Measurements from ENCODE around the gene PLB1.

Gene PLB1

GRCh38 chr2:28453396-28453795 is 42.5 kb upstream of the PLB1 start:
- TF ChIP-seq CTCF (IDR thresholded peaks at IDR 0.05; ENCODE audit: low read depth, low read length) (no peak), MAX (IDR thresholded peaks at IDR 0.05; ENCODE audit: low read depth, low read length) (no peak), MYC (IDR thresholded peaks at IDR 0.05; ENCODE audit: low read depth, low read length) (no peak), POLR2A (IDR thresholded peaks at IDR 0.05; ENCODE audit: extremely low read depth, insufficient read length) (no peak)
- DNase-seq (ENCODE audit: low read depth): no peak
- H3K4me3 ChIP-seq (ENCODE audit: low read depth, low read length): no peak overlapping the region

- TF ChIP-seq MAX (IDR thresholded peaks at IDR 0.05; ENCODE audit: low read depth, low read length): no peak
- no peak for TF ChIP-seq MYC (IDR thresholded peaks at IDR 0.05; ENCODE audit: low read depth, low read length)
- TF ChIP-seq POLR2A (IDR thresholded peaks at IDR 0.05; ENCODE audit: extremely low read depth, insufficient read length): no peak
- no peak for TF ChIP-seq CTCF (IDR thresholded peaks at IDR 0.05; ENCODE audit: low read depth, low read length)
- no peak overlapping the region for H3K4me3 ChIP-seq (ENCODE audit: low read depth, low read length)
These were observed 41.6 kb upstream of the PLB1 start for GRCh38 chr2:28454016-28454930.

GRCh38 chr2:28457237-28457636 is 38.6 kb upstream of the PLB1 start:
- TF ChIP-seq CTCF (IDR thresholded peaks at IDR 0.05; ENCODE audit: low read depth, low read length): no peak
- no peak for TF ChIP-seq MYC (IDR thresholded peaks at IDR 0.05; ENCODE audit: low read depth, low read length)
- no peak for DNase-seq (ENCODE audit: low read depth)
- H3K4me3 ChIP-seq (ENCODE audit: low read depth, low read length): no peak overlapping the region

More at GRCh38 chr2:28454016-28454930, 41.6 kb upstream of the PLB1 start:
- DNase-seq (ENCODE audit: low read depth): no peak

DNA sequence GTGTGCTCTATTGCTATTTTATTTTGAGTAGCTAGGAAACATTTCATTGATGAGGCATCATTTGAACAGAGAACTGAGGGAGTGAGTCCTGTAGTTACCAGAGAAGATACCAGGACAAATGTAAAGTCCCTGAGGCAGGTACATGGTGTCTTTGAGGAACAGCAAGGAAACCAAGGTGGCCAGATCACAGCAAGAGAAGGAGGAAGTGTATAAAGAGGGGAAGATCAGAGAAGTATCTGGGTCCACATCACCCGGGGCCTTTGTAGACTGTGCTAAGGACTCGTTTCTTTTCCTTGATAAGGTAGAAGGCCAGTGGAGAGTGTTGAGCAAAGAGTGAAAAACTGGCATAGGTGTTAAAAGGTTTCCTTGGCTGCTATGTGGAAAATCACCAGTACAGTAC is 34.8 kb upstream of the PLB1 start:
- no peak overlapping the region for H3K4me3 ChIP-seq (ENCODE audit: low read depth, low read length)
- TF ChIP-seq CTCF (IDR thresholded peaks at IDR 0.05; ENCODE audit: low read depth, low read length) (no peak), MAX (IDR thresholded peaks at IDR 0.05; ENCODE audit: low read depth, low read length) (no peak), POLR2A (IDR thresholded peaks at IDR 0.05; ENCODE audit: extremely low read depth, insufficient read length) (no peak), MYC (IDR thresholded peaks at IDR 0.05; ENCODE audit: low read depth, low read length) (no peak)
- no peak for DNase-seq (ENCODE audit: low read depth)

DNA sequence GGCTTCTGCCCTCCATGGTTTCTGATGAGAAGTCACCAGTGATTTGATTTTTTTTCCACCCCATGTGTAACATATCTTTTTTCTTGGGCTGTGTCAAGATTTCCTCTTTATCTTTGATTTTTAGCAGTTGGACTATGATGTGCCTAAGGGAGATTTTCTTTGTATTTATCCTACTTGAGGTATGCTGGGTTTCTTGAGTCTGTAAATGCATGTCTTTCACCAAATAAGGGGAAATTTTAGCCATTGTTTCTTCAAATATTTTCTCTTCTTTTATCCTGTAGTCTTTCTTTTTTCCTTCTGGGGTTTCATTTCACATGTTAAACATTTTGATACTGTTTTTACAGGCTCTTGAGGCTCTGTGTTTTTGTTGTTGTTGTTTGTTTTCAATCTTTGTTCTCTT is 33.7 kb upstream of the PLB1 start:
- no peak overlapping the region for H3K4me3 ChIP-seq (ENCODE audit: low read depth, low read length)
- TF ChIP-seq POLR2A (IDR thresholded peaks at IDR 0.05; ENCODE audit: extremely low read depth, insufficient read length) (no peak), MYC (IDR thresholded peaks at IDR 0.05; ENCODE audit: low read depth, low read length) (no peak), CTCF (IDR thresholded peaks at IDR 0.05; ENCODE audit: low read depth, low read length) (no peak), MAX (IDR thresholded peaks at IDR 0.05; ENCODE audit: low read depth, low read length) (no peak)
- DNase-seq (ENCODE audit: low read depth): no peak
